Daoy (cell line): ENCODE data around the gene HAGHL. TPM values are rescaled to one million over a fixed set of nuclear protein-coding genes. Genes with fewer than 3 reads are reported as not detected.

ENCODE experiments used
- DNase-seq: peaks from one replicate; pipeline ENCODE4 v3.0.0-alpha.2; 2015; ENCODE audit warnings: low read depth
- total RNA-seq: library from RNA; depleted of rRNA; stranded (reverse); fragments of >200 nt; shearing (Covaris generic); gene quantifications from 2 replicates; pipeline ENCODE4 v1.2.3, GENCODE V29; 2014

Gene HAGHL
- total RNA-seq, 1 experiment from 2014 or later: 3.3 TPM

- no peak for DNase-seq
Measured at GRCh38 chr16:707062-707538, 19.8 kb upstream of the HAGHL start.

- no peak for DNase-seq
Measured at GRCh38 chr16:708019-708418, 18.9 kb upstream of the HAGHL start.

- no peak for DNase-seq
Measured at GRCh38 chr16:708959-709358, 17.9 kb upstream of the HAGHL start.

- peak; percentile 84 for DNase-seq
Measured at GRCh38 chr16:709566-710499, 17.1 kb upstream of the HAGHL start.

- no peak for DNase-seq
Measured at GRCh38 chr16:710500-711075, 16.3 kb upstream of the HAGHL start.

GRCh38 chr16:711084-711483, 15.8 kb upstream of the HAGHL start:
- no peak for DNase-seq

- DNase-seq: peak; percentile 77
Measured at GRCh38 chr16:711548-712320, 15.2 kb upstream of the HAGHL start.

GRCh38 chr16:712740-713250, 14.1 kb upstream of the HAGHL start:
- DNase-seq: peak; percentile 93

GRCh38 chr16:714079-714478, 12.8 kb upstream of the HAGHL start:
- peak; percentile 51 for DNase-seq

GRCh38 chr16:714558-715476, 12.1 kb upstream of the HAGHL start, which contains the start of gene METRN:
TSS of gene METRN (plus strand) at chr16:715118. CDS start at chr16:715290, 172 bp downstream.
- DNase-seq: peak; percentile 91

GRCh38 chr16:715477-716199, 11.3 kb upstream of the HAGHL start:
- peak; percentile 50 for DNase-seq

GRCh38 chr16:716200-716568, 10.7 kb upstream of the HAGHL start:
- peak; percentile 37 for DNase-seq

- DNase-seq: no peak
Measured at GRCh38 chr16:716768-717325, 10.1 kb upstream of the HAGHL start.

GRCh38 chr16:717450-718245, 9.3 kb upstream of the HAGHL start:
- no peak for DNase-seq

- no peak for DNase-seq
Measured at GRCh38 chr16:718389-718788, 8.5 kb upstream of the HAGHL start.

GRCh38 chr16:718922-719321, 8.0 kb upstream of the HAGHL start:
- no peak for DNase-seq

GRCh38 chr16:719815-720446, 7.0 kb upstream of the HAGHL start:
- no peak for DNase-seq

GRCh38 chr16:720447-720989, 6.4 kb upstream of the HAGHL start:
- peak; percentile 80 for DNase-seq
